Measurements from ENCODE around the gene DTWD2. TPM values are rescaled to one million over a fixed set of nuclear protein-coding genes. Genes with fewer than 3 reads are reported as not detected.
"Not testable (repeated sequence)": the region's sequence is repeated elsewhere in the genome, so short reads cannot be mapped to it uniquely, and the experiment has no call there.

Gene DTWD2
- total RNA-seq, 4 donors from 2014 or later: 7.1 to 15.3 (median 11.2) TPM

DNA sequence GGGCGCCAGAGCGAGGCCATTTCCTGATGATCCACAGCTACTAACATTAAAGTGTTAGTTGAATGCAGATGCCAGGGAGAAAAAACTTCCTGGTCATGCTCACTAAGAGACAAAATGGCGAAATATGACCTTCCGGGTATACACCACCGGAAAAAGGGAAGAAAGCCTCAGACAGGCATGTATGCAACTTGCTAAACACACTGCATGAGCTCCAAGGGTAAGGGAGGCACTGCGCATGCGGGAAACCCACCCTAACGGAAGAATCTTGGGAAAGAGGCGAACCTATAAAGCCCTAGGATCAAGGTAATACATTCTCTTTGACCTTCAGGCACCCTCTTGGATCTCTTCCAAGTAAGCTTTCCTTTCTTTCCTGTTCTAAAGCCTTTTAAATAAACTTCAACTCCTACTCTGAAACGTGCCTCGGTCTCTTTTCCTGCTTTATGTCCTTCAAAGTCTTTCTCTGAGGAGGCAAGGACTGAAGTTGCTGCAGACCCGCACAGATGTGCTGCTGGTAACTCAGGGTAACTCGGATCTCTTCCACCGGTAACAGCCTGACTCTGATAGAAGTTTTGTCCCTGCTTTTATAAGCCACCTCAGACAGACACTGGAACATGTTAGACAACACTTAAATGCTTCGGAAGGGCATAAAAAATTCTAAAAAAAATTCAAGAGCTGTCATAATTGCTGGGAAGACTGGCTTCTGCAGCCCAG is 64.9 kb downstream of the DTWD2 start:
- Histone ChIP-seq H3K27me3 (no peaks in the 10 kb centered on the region), H3K4me1 (no peaks in the 10 kb centered on the region), H3K9me3 (no peaks in the 10 kb centered on the region), H3K36me3 (peaks cover 6% of the 10 kb centered on the region), H3K27ac (no peak overlapping the region), H3K4me3 (no peak overlapping the region)
- no peak for DNase-seq (ENCODE audit: low spot score in 2 of 2)
- 93% methylated on average over 15 of the region's 15 CpGs for WGBS
- TF ChIP-seq, protein P1, sequence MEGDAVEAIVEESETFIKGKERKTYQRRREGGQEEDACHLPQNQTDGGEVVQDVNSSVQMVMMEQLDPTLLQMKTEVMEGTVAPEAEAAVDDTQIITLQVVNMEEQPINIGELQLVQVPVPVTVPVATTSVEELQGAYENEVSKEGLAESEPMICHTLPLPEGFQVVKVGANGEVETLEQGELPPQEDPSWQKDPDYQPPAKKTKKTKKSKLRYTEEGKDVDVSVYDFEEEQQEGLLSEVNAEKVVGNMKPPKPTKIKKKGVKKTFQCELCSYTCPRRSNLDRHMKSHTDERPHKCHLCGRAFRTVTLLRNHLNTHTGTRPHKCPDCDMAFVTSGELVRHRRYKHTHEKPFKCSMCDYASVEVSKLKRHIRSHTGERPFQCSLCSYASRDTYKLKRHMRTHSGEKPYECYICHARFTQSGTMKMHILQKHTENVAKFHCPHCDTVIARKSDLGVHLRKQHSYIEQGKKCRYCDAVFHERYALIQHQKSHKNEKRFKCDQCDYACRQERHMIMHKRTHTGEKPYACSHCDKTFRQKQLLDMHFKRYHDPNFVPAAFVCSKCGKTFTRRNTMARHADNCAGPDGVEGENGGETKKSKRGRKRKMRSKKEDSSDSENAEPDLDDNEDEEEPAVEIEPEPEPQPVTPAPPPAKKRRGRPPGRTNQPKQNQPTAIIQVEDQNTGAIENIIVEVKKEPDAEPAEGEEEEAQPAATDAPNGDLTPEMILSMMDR (IDR thresholded peaks at IDR 0.05): no peak
- TF ChIP-seq POLR2A (IDR thresholded peaks at IDR 0.05): no peak
- TF ChIP-seq EP300 (IDR thresholded peaks at IDR 0.05): no peak
- no peak for TF ChIP-seq POLR2AphosphoS5 (IDR thresholded peaks at IDR 0.05)

DNA sequence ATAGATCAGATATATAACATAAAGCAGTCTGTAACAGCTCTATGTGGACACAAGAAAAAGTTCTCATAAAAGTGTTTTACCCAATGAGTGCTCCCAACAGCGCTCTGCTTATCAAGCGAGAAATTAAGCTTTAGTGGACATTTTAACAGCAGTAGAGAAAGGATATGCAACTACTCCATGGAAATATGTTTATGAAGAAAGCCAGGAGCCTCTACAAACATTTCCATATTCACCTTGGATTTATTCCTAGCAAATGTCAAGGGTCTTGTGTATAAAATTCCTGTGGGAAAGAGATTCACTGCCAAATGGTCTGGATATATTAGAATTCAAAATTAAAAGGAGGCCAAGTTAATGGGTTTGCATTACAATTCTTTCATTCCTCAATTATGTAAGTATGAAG is 66.5 kb downstream of the DTWD2 start:
- TF ChIP-seq POLR2A (IDR thresholded peaks at IDR 0.05): no peak
- Histone ChIP-seq H3K9me3 (no peaks in the 10 kb centered on the region), H3K4me1 (no peaks in the 10 kb centered on the region), H3K27ac (no peak overlapping the region), H3K4me3 (no peak overlapping the region), H3K36me3 (peaks cover 4% of the 10 kb centered on the region), H3K27me3 (no peaks in the 10 kb centered on the region)
- WGBS: 94% methylated on average over 2 of the region's 2 CpGs
- no peak for DNase-seq (ENCODE audit: low spot score in 2 of 2)

DNA sequence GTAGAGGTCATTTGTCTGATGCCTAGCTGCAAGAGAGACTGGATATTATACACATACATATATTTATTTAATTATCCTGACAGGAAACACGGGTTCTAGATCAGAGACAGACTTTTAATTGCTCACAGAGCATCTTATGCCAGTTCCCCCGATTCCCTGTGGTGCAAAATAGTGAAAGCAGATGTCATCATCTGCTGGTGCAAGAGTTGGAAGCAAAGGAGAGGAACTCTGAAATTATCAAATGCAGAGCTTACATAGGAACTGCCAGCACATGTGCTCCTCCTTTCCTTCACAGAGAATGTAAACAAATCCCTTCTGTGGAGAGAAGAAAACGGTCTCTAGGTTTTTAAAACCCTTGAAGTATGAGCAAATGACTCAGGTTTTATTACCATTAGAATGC is 69.3 kb downstream of the DTWD2 start:
- WGBS: 77% methylated on average over 3 of the region's 3 CpGs
- no peaks in the 10 kb centered on the region for H3K36me3 ChIP-seq

DNA sequence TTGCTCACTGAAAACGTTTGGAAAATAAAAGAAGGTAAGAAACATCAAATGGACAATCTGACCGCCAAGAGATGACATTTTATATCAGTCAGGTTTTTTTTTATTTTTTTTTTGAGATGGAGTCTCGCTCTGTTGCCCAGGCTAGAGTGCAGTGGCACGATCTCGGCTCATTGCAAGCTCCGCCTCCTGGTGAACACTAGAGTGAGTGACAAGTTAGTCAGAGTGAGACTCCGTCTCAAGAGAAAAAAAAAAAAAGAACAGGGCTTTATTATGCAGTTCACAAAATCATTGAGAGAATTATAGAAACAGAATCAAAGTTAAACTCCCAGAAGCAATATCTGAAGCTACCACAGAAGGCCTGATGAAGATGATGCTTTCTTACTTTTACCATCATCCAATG is 70.1 kb downstream of the DTWD2 start:
- Histone ChIP-seq H3K27me3 (no peaks in the 10 kb centered on the region), H3K36me3 (no peaks in the 10 kb centered on the region), H3K4me3 (no peak overlapping the region), H3K4me1 (no peaks in the 10 kb centered on the region), H3K27ac (no peak overlapping the region), H3K9me3 (no peaks in the 10 kb centered on the region)
- DNase-seq (ENCODE audit: low spot score in 2 of 2): no peak
- no peak for TF ChIP-seq POLR2A (IDR thresholded peaks at IDR 0.05)
- TF ChIP-seq EP300 (IDR thresholded peaks at IDR 0.05): no peak
- TF ChIP-seq POLR2AphosphoS5 (IDR thresholded peaks at IDR 0.05): no peak
- TF ChIP-seq, protein P1 (IDR thresholded peaks at IDR 0.05): no peak
- WGBS: 97% methylated on average over 7 of the region's 7 CpGs

More for the DNA sequence above, 69.3 kb downstream of the DTWD2 start:
- Histone ChIP-seq H3K4me1 (no peaks in the 10 kb centered on the region), H3K4me3 (no peak overlapping the region), H3K9me3 (no peaks in the 10 kb centered on the region), H3K27me3 (no peaks in the 10 kb centered on the region), H3K27ac (no peak overlapping the region)
- no peak for DNase-seq (ENCODE audit: low spot score in 2 of 2)
- TF ChIP-seq POLR2A (IDR thresholded peaks at IDR 0.05) (no peak), EP300 (IDR thresholded peaks at IDR 0.05) (no peak), POLR2AphosphoS5 (IDR thresholded peaks at IDR 0.05) (no peak)
- TF ChIP-seq, protein P1 (IDR thresholded peaks at IDR 0.05): no peak

DNA sequence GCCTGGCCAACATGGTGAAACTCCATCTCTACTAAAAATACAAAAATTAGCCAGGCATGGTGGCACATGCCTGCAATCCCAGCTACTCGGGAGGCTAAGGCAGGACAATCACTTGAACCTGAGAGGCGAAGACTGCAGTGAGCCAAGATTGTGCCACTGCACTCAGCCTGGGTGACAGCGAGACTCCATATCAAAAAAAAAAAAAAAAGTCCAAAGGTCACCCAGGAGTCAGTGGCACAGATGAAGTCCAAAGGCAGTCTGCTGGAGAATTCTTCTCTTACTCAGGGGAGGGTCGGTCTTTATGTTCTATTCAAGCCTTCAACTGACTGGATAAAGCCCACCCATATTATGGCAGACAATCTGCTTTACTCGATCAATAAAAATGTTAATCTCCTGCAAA is 80.8 kb downstream of the DTWD2 start:
- not testable (repeated sequence) for H3K4me1 ChIP-seq; H3K27me3 ChIP-seq; H3K36me3 ChIP-seq; DNase-seq (ENCODE audit: low spot score in 2 of 2); H3K9me3 ChIP-seq; H3K4me3 ChIP-seq; H3K27ac ChIP-seq
- WGBS: 96% methylated on average over 5 of the region's 5 CpGs

DNA sequence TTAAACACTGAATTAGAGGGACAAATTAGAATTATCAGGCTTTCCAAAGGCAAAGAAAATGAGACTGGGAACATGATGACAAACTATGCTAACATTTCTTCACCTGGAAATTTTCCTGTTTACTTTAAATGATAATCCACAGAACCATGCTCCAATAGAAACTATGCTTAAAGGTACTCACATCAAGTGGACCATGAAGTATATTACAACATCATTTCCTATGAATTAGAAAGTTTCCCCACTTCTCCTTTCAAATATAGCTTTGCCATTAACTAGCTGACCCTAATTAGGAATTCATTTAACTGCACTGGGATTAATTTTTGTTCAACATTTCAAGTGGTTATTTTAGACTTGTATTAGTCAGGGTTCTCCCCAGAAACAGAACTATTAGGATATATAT is 81.4 kb downstream of the DTWD2 start:
- H3K27ac ChIP-seq: no peak overlapping the region
- H3K9me3 ChIP-seq: no peaks in the 10 kb centered on the region
- H3K4me3 ChIP-seq: no peak overlapping the region
- no peaks in the 10 kb centered on the region for H3K36me3 ChIP-seq
- H3K4me1 ChIP-seq: peaks cover 7% of the 10 kb centered on the region
- TF ChIP-seq POLR2A (IDR thresholded peaks at IDR 0.05) (no peak), POLR2AphosphoS5 (IDR thresholded peaks at IDR 0.05) (no peak), EP300 (IDR thresholded peaks at IDR 0.05) (no peak)
- TF ChIP-seq, protein P1 (IDR thresholded peaks at IDR 0.05): no peak
- DNase-seq (ENCODE audit: low spot score in 2 of 2): no peak
- H3K27me3 ChIP-seq: no peaks in the 10 kb centered on the region
